ENCODE data around the gene FGF18.

- TF ChIP-seq CTCF (IDR thresholded peaks at IDR 0.05) (no peak), POLR2A (IDR thresholded peaks at IDR 0.05; ENCODE audit: low read depth) (no peak)
These were observed 23.0 kb downstream of the FGF18 start for GRCh38 chr5:171442287-171443042.
